GM19238 (cell line): ENCODE data around the gene ZP3.
"Not testable (repeated sequence)": the region's sequence is repeated elsewhere in the genome, so short reads cannot be mapped to it uniquely, and the experiment has no call there.

Experiments
- DNase-seq: peaks from one replicate; pipeline ENCODE4 v3.0.0; 2011; ENCODE audit warnings: low spot score; ENCODE audit not compliant: insufficient read length

Gene ZP3

DNA sequence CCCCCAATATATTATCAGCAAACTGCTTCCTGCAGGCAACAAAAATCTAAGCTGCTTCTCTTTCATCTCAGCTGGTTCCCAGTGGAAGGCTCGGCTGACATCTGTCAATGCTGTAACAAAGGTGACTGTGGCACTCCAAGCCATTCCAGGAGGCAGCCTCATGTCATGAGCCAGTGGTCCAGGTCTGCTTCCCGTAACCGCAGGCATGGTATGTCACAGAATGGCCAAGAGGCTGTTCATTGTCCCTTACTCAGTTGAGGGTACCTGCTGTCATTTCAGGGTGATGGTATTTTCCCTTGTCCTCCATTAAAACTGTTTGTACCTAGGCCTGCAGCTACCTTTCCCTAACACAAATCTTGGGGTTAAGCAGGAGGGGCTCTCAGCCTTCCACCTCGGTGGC, 15.7 kb downstream of the ZP3 start:
- not testable (repeated sequence) for DNase-seq

DNA sequence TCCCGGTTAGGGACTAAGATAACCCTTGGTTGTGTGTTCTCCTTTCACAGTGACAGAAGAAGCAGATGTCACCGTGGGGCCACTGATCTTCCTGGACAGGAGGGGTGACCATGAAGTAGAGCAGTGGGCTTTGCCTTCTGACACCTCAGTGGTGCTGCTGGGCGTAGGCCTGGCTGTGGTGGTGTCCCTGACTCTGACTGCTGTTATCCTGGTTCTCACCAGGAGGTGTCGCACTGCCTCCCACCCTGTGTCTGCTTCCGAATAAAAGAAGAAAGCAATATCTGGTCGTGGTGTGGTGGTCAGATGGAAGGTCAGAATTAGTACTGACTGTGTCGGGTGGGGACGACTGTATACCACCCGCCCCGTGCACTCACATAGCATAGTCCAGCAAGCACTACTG, 17.0 kb downstream of the ZP3 start:
- not testable (repeated sequence) for DNase-seq

DNA sequence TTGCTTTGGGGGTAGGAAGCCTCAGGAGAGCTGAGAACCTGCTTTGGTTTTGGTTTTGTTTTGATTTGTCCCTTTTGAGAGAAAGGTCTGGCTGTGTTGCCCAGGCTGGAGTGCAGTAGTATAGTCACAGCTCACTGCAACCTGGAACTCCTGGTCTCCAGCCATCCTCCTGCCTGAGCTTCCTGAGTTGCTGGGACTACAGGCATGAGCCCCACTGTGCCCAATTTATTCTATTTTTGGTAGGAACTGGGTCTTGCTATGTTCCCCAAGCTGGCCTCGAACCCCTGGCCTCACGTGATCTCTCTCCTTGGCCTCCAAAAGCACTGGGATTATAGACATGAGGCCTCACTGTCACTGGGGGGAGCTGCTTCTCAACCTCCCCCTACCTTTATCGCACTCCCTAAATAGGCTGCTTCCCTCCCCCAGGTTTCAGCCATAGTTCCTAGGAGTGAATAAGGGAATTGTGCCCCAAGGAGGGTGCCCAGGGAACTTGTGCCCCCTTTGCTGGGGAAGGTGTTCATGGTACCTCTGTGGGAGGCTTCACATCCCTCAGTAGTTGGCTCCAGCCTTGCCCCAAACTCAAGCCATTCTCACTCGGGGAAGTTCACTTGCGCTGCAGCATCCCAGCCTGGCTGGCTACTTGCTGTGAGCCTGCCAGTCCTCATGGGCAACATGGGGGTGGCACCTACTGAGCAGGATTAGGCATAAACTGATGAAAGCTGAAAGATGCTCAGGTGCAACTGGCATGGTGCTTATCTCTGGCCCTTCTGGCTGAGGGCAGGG, 18.1 kb downstream of the ZP3 start:
- not testable (repeated sequence) for DNase-seq

DNA sequence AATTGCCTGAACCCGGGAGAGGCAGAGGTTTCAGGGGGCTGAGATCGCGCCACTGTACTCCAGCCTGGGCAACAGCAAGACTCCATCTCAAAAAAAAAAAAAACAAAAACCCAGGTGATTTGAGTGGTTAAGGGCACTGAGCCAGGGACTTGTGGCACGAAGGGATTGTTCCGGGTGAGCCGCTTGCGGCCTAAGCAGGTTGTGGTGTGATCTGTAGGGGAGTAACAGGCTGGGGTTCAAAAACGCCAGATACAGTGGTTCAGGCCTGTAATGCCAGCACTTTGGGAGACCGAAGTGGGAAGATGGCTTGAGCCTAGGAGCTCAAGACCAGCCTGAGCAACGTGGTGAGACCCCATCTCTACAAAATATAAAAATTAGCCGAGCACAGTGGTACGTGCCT, 19.1 kb downstream of the ZP3 start:
- DNase-seq: not testable (repeated sequence)

GRCh38 chr7:76445577-76446008, 20.8 kb downstream of the ZP3 start:
- not testable (repeated sequence) for DNase-seq

DNA sequence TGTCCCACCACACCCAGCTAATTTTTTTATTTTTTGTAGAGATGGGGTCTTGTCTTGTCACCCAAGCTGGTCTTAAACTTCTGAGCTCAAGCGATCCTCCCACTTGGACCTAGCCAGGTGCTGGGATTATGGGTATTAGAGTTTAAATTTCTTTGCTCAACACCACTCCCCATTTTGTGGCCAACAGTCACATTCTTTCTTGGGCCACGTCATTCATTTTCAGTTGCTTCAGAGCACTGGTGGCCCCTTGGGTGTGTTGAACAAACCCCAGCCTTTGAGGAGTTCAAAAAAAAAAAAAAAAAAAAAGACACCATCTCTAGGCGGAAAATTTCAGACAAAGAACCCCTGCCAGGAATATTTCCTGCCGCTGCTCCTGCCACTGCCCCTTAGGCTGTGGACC, 32.3 kb downstream of the ZP3 start:
- not testable (repeated sequence) for DNase-seq

GRCh38 chr7:76458504-76458903, 33.8 kb downstream of the ZP3 start:
- not testable (repeated sequence) for DNase-seq

DNA sequence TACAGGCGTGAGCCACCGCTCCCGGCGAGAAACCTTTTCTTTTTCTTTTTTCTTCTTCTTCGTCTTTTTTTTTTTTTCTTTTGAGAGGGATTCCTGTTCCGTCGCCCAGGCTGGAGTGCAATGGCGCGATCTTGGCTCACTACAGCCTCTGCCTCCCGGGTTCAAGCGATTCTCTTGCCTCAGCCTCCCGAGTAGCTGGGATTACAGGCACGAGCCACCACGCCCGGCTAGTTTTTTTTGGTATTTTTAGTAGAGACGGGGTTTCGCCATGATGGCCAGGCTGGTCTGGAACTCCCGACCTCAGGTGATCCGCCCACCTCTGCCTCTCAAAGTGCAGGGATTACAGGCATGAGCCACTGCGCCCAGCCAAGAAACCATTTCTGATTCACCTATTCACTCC, 36.0 kb downstream of the ZP3 start:
- not testable (repeated sequence) for DNase-seq

DNA sequence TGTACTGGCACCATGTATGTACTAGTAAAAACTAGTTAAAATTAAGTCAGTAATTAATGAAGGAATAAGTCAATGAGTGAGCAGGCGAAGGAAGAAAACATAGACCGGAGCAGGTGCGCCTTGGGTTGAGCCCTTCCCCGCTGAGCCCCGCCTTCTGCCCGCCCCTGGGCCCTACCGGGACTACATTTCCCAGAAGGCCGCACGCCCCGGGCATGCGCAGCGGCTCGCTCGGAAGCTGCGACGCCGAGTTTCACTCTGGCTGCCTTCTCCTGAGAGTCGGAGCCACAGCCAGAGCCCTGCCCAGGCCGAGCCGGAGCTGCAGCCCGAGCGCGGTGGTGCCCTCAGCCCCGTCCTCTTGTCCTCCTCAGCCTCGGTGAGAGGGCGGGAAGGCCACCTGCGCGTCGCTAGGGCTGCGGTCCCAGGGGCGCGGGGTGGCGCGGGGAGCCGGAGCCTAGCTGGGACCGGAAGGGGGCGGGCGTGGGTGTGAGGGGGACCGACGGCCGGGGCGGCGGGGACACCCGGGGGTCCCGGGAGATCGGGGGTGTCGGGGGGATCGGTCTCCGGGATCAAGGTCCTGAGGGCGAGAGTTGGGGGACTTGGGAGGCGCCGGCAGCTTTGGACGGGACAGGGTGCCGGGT, 36.8 kb downstream of the ZP3 start, which contains the start of gene DTX2:
TSS of gene DTX2 (plus strand) at position 246 of the 638 bp plus-strand sequence. CDS start 18,801 bp downstream, outside the sequence.
- not testable (repeated sequence) for DNase-seq

GRCh38 chr7:76462271-76462882, 37.6 kb downstream of the ZP3 start:
- DNase-seq: not testable (repeated sequence)

GRCh38 chr7:76464959-76465358, 40.2 kb downstream of the ZP3 start:
- not testable (repeated sequence) for DNase-seq

DNA sequence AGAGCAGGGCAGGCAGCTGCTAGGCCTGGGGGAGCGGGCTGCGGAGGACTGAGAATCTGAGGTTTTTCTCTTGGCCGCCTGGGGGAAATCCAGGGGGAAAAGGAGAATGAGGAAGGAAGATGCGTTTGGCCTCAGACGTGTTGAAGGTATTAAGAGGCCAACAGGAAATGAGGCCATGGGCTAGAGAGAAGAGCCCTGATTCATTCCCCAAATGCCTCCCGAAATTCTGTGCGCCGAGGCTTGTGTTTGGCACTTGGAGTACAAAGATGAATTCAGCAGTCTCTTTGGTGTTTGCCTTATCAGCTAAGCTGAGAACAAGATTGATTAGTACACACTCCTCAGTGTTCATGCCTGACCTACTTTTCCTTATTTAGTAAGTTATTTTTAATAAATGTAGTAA, 41.2 kb downstream of the ZP3 start:
- not testable (repeated sequence) for DNase-seq

GRCh38 chr7:76467743-76468404, 43.1 kb downstream of the ZP3 start:
- not testable (repeated sequence) for DNase-seq

- not testable (repeated sequence) for DNase-seq
Observed at GRCh38 chr7:76471556-76472221, 46.9 kb downstream of the ZP3 start.

GRCh38 chr7:76473097-76473496, 48.3 kb downstream of the ZP3 start:
- DNase-seq: not testable (repeated sequence)

DNA sequence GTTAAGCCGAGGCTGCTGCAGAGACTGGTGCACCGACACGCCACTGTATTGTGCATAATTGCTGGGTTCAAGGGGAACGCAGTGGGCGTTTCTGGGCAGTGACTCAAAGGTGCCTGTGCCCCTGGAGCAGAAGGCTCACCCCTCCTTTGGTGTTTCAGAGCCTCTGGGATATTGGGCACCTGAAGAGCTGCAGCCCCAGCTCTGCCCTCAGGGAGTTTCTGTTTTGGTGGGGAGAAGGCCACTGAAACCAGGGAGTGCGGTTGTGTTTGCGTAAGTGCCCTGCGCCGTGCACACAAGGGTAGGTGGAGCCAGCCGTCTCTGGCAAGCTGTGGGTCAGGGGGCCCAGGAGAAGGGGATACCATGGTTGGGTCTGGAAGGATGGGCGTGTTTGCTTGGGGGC, 51.5 kb downstream of the ZP3 start:
- DNase-seq: not testable (repeated sequence)

- DNase-seq: not testable (repeated sequence)
Observed at GRCh38 chr7:76476742-76477474, 52.2 kb downstream of the ZP3 start.

- not testable (repeated sequence) for DNase-seq
Observed at GRCh38 chr7:76479628-76480027, 54.9 kb downstream of the ZP3 start.

DNA sequence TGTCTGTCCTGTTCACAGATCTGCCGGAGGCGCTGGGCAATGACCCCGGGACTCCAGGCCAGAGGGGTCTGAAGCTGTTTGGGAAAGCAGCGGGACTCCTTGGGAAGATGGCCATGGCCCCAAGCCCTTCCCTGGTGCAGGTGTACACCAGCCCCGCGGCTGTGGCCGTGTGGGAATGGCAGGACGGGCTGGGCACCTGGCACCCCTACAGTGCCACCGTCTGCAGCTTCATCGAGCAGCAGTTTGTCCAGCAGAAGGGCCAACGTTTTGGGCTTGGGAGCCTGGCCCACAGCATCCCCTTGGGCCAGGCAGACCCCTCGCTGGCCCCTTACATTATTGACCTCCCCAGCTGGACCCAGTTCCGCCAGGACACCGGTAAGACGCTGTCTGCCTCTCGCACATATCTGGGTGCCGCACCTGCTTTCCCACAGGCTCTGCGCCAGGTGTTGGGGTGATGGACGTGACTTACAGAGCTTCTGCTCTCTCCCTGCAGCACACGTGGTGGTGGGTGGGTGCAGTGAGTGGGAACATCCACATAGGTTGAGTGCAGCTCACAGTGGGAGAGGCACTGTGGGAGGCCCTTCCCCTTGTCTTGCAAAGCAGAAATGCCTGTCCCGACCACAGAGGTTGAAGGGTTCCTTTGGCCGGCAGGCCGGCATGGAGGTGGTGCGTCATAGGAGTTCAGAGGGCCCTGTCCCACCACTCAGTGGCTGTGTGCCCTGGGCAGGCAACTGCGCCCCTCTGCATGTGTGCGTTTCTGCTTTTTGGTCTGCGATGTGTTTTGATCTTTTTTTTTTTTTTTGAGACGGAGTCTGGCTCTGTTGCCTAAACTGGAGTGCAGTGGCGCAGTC, 55.9 kb downstream of the ZP3 start:
- not testable (repeated sequence) for DNase-seq
